HFFc6 (cell line): Measurements from ENCODE around the gene SMYD3. TPM values are rescaled to one million over a fixed set of nuclear protein-coding genes. Genes with fewer than 3 reads are reported as not detected.

Source experiments
- DNase-seq: peaks from one replicate; pipeline ENCODE4 v3.0.0-alpha.2; 2018
- H3K27ac Mint-ChIP-seq: 2 replicates; pipeline ENCODE4 v1.8.0; 2020; ENCODE audit warnings: mild to moderate bottlenecking, mixed read lengths
- H3K27me3 Mint-ChIP-seq: 2 replicates; pipeline ENCODE4 v1.8.0; 2021; ENCODE audit warnings: mild to moderate bottlenecking, moderate library complexity, mixed read lengths; ENCODE audit not compliant: insufficient read depth
- H3K36me3 Mint-ChIP-seq: 2 replicates; pipeline ENCODE4 v1.8.0; 2021; ENCODE audit warnings: low read depth, mixed read lengths
- H3K4me1 Mint-ChIP-seq: 2 replicates; pipeline ENCODE4 v1.8.0; 2020; ENCODE audit warnings: low read depth, mixed read lengths
- H3K4me3 Mint-ChIP-seq: 2 replicates; pipeline ENCODE4 v1.8.0; 2020; ENCODE audit warnings: mild to moderate bottlenecking, moderate library complexity, mixed read lengths
- H3K9me3 Mint-ChIP-seq: 2 replicates; pipeline ENCODE4 v1.8.0; 2020; ENCODE audit warnings: mild to moderate bottlenecking, mixed read lengths
- CTCF ChIP-seq: fragments of 200-600 bp; sonication (generic); IDR thresholded peaks from 2 replicates; pipeline ENCODE4 v1.5.0; 2021; ENCODE audit warnings: antibody characterized with exemption, mild to moderate bottlenecking
- total RNA-seq, 6 experiments: library from RNA; stranded (reverse); fragmentation: NEBNext Ultra II Directional; extraction: Animal tissue kit (Norgen Biotek cat#: 25700); gene quantifications; 2 replicates in 1 of 6; 3 replicates in 5 of 6; pipeline ENCODE4 v1.2.3, GENCODE V29; 2021

SMYD3 gene
- total RNA-seq, 6 experiments from 2014 or later, result 28.4 to 37.9 (median 31.2) TPM

- no peak for TF ChIP-seq CTCF
- Mint-ChIP-seq H3K4me3 (peak overlapping the region; percentile 65), H3K27ac (peak overlapping the region; percentile 39)
These were observed 23.5 kb downstream of the SMYD3 start for GRCh38 chr1:246483569-246483933.

GRCh38 chr1:246482805-246483568, 24.1 kb downstream of the SMYD3 start:
- H3K27me3 Mint-ChIP-seq, result no peaks in the 10 kb centered on the region; the same call in 1 of the 2 replicates
- no peaks in the 10 kb centered on the region for H3K9me3 Mint-ChIP-seq
- no peak for TF ChIP-seq CTCF
- no peak for DNase-seq
- peak overlapping the region; percentile 39 for H3K27ac Mint-ChIP-seq
- no peaks in the 10 kb centered on the region for H3K36me3 Mint-ChIP-seq
- peak overlapping the region; percentile 65 for H3K4me3 Mint-ChIP-seq
- peaks cover 17% of the 10 kb centered on the region for H3K4me1 Mint-ChIP-seq

More at GRCh38 chr1:246483569-246483933, 23.5 kb downstream of the SMYD3 start:
- peaks cover 17% of the 10 kb centered on the region for H3K4me1 Mint-ChIP-seq
- no peaks in the 10 kb centered on the region for H3K36me3 Mint-ChIP-seq
- DNase-seq, result no peak
- no peaks in the 10 kb centered on the region; the same call in 1 of the 2 replicates for H3K27me3 Mint-ChIP-seq
- no peaks in the 10 kb centered on the region for H3K9me3 Mint-ChIP-seq

GRCh38 chr1:246479061-246479460, 28.0 kb downstream of the SMYD3 start:
- no peak overlapping the region for H3K27ac Mint-ChIP-seq

GRCh38 chr1:246477634-246478033, 29.4 kb downstream of the SMYD3 start:
- H3K36me3 Mint-ChIP-seq, result no peaks in the 10 kb centered on the region
- no peak for TF ChIP-seq CTCF
- H3K27ac Mint-ChIP-seq, result no peak overlapping the region
- no peaks in the 10 kb centered on the region for H3K9me3 Mint-ChIP-seq
- H3K27me3 Mint-ChIP-seq, result no peaks in the 10 kb centered on the region; the same call in 1 of the 2 replicates
- no peak for DNase-seq
- no peak overlapping the region for H3K4me3 Mint-ChIP-seq
- H3K4me1 Mint-ChIP-seq, result peaks cover 4% of the 10 kb centered on the region

More at GRCh38 chr1:246479061-246479460, 28.0 kb downstream of the SMYD3 start:
- Mint-ChIP-seq H3K9me3 (no peaks in the 10 kb centered on the region), H3K4me1 (peaks cover 17% of the 10 kb centered on the region), H3K27me3 (no peaks in the 10 kb centered on the region; the same call in 1 of the 2 replicates), H3K4me3 (no peak overlapping the region), H3K36me3 (no peaks in the 10 kb centered on the region)
- no peak for DNase-seq
- TF ChIP-seq CTCF, result no peak

- no peak overlapping the region for H3K27ac Mint-ChIP-seq
- no peaks in the 10 kb centered on the region; the same call in 1 of the 2 replicates for H3K27me3 Mint-ChIP-seq
- H3K4me3 Mint-ChIP-seq, result no peak overlapping the region
- TF ChIP-seq CTCF, result no peak
- no peaks in the 10 kb centered on the region for H3K9me3 Mint-ChIP-seq
- no peak for DNase-seq
- no peaks in the 10 kb centered on the region for H3K36me3 Mint-ChIP-seq
- no peaks in the 10 kb centered on the region for H3K4me1 Mint-ChIP-seq
These were observed 30.3 kb downstream of the SMYD3 start for GRCh38 chr1:246476771-246477170.
